Measurements from ENCODE around the gene PTCD2.
A peak's percentile ranks its signal among the peaks of the same experiment; 100 is the strongest.

PTCD2 gene

GRCh38 chr5:72319976-72320752, at the start of gene PTCD2, which contains the start of gene MRPS27:
Gene PTCD2 (plus strand): TSS chr5:72320373. CDS start chr5:72320383, 10 bp downstream.
Gene MRPS27 (minus strand): TSS chr5:72320240. CDS start chr5:72320221, 19 bp downstream.
- peak; percentile 97 for DNase-seq (ENCODE audit: low spot score)
- in situ Hi-C loops (cut with MboI; ENCODE audit: low pct_unique_long_range_greater_than_20kb, low sequenced_read_pairs, unreplicated experiment): loop anchor here (25.0 kb wide), 1 partner anchor 533 kb away; no protein-coding TSS in a partner anchor
- TF ChIP-seq, protein P1, sequence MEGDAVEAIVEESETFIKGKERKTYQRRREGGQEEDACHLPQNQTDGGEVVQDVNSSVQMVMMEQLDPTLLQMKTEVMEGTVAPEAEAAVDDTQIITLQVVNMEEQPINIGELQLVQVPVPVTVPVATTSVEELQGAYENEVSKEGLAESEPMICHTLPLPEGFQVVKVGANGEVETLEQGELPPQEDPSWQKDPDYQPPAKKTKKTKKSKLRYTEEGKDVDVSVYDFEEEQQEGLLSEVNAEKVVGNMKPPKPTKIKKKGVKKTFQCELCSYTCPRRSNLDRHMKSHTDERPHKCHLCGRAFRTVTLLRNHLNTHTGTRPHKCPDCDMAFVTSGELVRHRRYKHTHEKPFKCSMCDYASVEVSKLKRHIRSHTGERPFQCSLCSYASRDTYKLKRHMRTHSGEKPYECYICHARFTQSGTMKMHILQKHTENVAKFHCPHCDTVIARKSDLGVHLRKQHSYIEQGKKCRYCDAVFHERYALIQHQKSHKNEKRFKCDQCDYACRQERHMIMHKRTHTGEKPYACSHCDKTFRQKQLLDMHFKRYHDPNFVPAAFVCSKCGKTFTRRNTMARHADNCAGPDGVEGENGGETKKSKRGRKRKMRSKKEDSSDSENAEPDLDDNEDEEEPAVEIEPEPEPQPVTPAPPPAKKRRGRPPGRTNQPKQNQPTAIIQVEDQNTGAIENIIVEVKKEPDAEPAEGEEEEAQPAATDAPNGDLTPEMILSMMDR (IDR thresholded peaks at IDR 0.05; ENCODE audit: extremely low read depth, insufficient read depth, missing control alignments): peak; percentile 42

DNA sequence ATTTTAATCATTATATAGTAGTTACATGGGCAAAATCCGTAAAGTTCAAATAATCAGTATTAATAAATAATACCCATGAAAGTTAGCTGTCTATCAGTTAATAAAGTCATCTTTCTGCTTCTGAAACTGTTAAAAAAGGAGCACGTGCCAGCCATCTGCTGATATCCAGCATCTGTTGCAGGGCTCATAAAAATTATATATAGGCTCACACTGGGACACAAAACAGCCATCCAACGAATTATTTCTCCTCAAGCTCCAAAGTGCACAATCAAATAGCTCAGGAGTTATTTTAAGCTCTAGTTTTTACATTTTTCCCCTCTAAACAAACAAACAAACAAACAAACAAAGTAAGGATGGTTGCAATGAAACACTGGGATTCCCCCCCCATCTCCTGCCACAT, 48.5 kb upstream of the PTCD2 start:
- TF ChIP-seq, protein P1 (IDR thresholded peaks at IDR 0.05; ENCODE audit: extremely low read depth, insufficient read depth, missing control alignments): no peak
- no peak for DNase-seq (ENCODE audit: low spot score)
- in situ Hi-C loops (cut with MboI; ENCODE audit: low pct_unique_long_range_greater_than_20kb, low sequenced_read_pairs, unreplicated experiment): no loop called here

GRCh38 chr5:72272398-72272797, 47.8 kb upstream of the PTCD2 start:
- no peak for DNase-seq (ENCODE audit: low spot score)
- TF ChIP-seq, protein P1 (IDR thresholded peaks at IDR 0.05; ENCODE audit: extremely low read depth, insufficient read depth, missing control alignments): no peak
- in situ Hi-C loops (cut with MboI; ENCODE audit: low pct_unique_long_range_greater_than_20kb, low sequenced_read_pairs, unreplicated experiment): no loop called here

DNA sequence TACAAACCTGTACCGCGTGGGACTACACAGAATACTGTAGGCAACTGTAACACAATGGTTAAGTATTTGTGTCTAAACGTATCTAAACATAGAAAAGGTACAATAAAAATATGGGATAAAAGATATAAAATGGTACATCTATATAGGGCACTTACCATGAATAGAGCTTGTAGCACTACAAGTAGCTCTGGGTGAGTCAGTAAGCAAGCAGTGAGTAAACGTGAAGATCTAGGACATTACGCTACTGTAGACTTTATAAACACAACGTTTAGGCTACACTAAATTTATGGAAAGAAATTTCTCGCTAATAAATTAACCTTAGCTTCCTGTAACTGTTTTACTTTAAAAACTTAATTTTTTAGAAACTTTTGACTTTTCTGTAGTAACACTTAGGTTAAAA, 46.6 kb upstream of the PTCD2 start:
- in situ Hi-C loops (cut with MboI; ENCODE audit: low pct_unique_long_range_greater_than_20kb, low sequenced_read_pairs, unreplicated experiment): no loop called here

GRCh38 chr5:72276219-72276752, 43.9 kb upstream of the PTCD2 start:
- no peak for DNase-seq (ENCODE audit: low spot score)
- TF ChIP-seq, protein P1 (IDR thresholded peaks at IDR 0.05; ENCODE audit: extremely low read depth, insufficient read depth, missing control alignments): no peak
- in situ Hi-C loops (cut with MboI; ENCODE audit: low pct_unique_long_range_greater_than_20kb, low sequenced_read_pairs, unreplicated experiment): no loop called here

More for the DNA sequence above, 46.6 kb upstream of the PTCD2 start:
- no peak for DNase-seq (ENCODE audit: low spot score)
- TF ChIP-seq, protein P1 (IDR thresholded peaks at IDR 0.05; ENCODE audit: extremely low read depth, insufficient read depth, missing control alignments): no peak

DNA sequence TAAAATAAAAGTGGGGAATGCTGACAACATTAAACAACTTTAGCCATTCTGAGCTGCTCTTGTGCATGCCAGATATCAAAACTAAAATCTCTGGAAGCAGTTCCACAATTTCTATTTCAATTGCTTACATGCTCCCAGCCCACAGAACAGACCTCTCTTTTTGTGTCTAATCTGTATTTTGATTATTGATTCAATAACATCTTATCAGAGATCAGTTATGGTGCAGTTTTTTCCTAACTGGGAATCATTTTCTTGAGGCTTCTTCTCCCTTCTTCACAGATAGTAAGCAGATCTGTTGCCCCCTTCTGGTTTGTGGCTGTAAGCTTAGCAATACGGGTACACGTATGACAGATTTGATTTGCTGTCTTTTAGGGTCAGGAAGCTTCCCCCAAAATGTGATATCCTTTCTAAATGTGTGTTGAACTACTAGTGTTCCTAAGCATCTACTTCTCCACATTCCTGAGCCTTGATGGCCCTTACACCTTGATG, 39.5 kb upstream of the PTCD2 start:
- TF ChIP-seq, protein P1 (IDR thresholded peaks at IDR 0.05; ENCODE audit: extremely low read depth, insufficient read depth, missing control alignments): peak; percentile 30
- in situ Hi-C loops (cut with MboI; ENCODE audit: low pct_unique_long_range_greater_than_20kb, low sequenced_read_pairs, unreplicated experiment): no loop called here
- DNase-seq (ENCODE audit: low spot score): no peak

All from GM13977 (cell line).